NCI-H1048 (cell line): ENCODE results near the gene MEOX1.

Experiments used
- DNase-seq: peaks from one replicate; lab custom pipeline; 2025; lab: John Stamatoyannopoulos, UW

MEOX1 gene

GRCh38 chr17:43655693-43656255 lies 5.9 kb downstream of the MEOX1 start:
- DNase-seq, result no peak

- DNase-seq, result no peak
These were observed 9.6 kb downstream of the MEOX1 start for GRCh38 chr17:43652124-43652480.

- no peak for DNase-seq
These were observed 11.3 kb downstream of the MEOX1 start for GRCh38 chr17:43650471-43650870.

- no peak for DNase-seq
These were observed 12.8 kb downstream of the MEOX1 start for GRCh38 chr17:43648916-43649315.

- DNase-seq, result no peak
These were observed 15.8 kb downstream of the MEOX1 start for GRCh38 chr17:43645765-43646481.

GRCh38 chr17:43645450-43645764 lies 16.3 kb downstream of the MEOX1 start:
- DNase-seq, result no peak

GRCh38 chr17:43644081-43644480 lies 17.6 kb downstream of the MEOX1 start:
- DNase-seq, result no peak

GRCh38 chr17:43641416-43641815 lies 20.3 kb downstream of the MEOX1 start:
- no peak for DNase-seq

- DNase-seq, result no peak
These were observed 21.1 kb downstream of the MEOX1 start for GRCh38 chr17:43640491-43641252.

GRCh38 chr17:43637563-43638323 lies 24.0 kb downstream of the MEOX1 start:
- DNase-seq, result no peak

- DNase-seq, result no peak
These were observed 25.3 kb downstream of the MEOX1 start for GRCh38 chr17:43636426-43636825.

GRCh38 chr17:43634591-43635125 lies 27.1 kb downstream of the MEOX1 start:
- DNase-seq, result no peak

- DNase-seq, result no peak
These were observed 29.5 kb downstream of the MEOX1 start for GRCh38 chr17:43632221-43632620.

GRCh38 chr17:43631429-43631828 lies 30.3 kb downstream of the MEOX1 start:
- no peak for DNase-seq

GRCh38 chr17:43628089-43628650 lies 33.6 kb downstream of the MEOX1 start:
- no peak for DNase-seq

- DNase-seq, result no peak
These were observed 34.1 kb downstream of the MEOX1 start for GRCh38 chr17:43627653-43628052.

GRCh38 chr17:43626023-43626422 lies 35.7 kb downstream of the MEOX1 start:
- no peak for DNase-seq

GRCh38 chr17:43625606-43626005 lies 36.1 kb downstream of the MEOX1 start:
- DNase-seq, result no peak

- DNase-seq, result no peak
These were observed 41.1 kb downstream of the MEOX1 start for GRCh38 chr17:43620581-43620980.

- DNase-seq, result no peak
These were observed 41.6 kb downstream of the MEOX1 start for GRCh38 chr17:43620147-43620546.

- no peak for DNase-seq
These were observed 42.0 kb downstream of the MEOX1 start for GRCh38 chr17:43619705-43620104.

GRCh38 chr17:43618276-43618675 lies 43.4 kb downstream of the MEOX1 start:
- no peak for DNase-seq
